GM23338 (cell line): ENCODE measurements around the gene RFC3.
A peak's percentile ranks its signal among the peaks of the same experiment; 100 is the strongest.

Experiments
- CREB1 ChIP-seq: fragments of 250-450 bp; sonication (Bioruptor Pico); IDR thresholded peaks from 2 replicates; pipeline ENCODE4 v1.5.0; 2020; ENCODE audit warnings: low read depth, mild to moderate bottlenecking, moderate library complexity
- ETS1 ChIP-seq: IDR thresholded peaks from 2 replicates; pipeline ENCODE4 v1.6.1; 2016; ENCODE audit warnings: antibody characterized with exemption
- EZH2 ChIP-seq: fragments of 200-600 bp; sonication (generic); IDR thresholded peaks from one replicate; pipeline ENCODE4 v1.8.0; 2017; ENCODE audit warnings: antibody characterized with exemption, mild to moderate bottlenecking, low read depth; ENCODE audit not compliant: unreplicated experiment
- EZH2phosphoT487 ChIP-seq: fragments of 200-600 bp; sonication (generic); IDR thresholded peaks from one replicate; pipeline ENCODE4 v1.8.1; 2018; ENCODE audit warnings: antibody characterized with exemption; ENCODE audit not compliant: unreplicated experiment
- JUNB ChIP-seq: IDR thresholded peaks from one replicate; pipeline ENCODE4 v1.6.1; 2016; ENCODE audit warnings: antibody characterized with exemption; ENCODE audit not compliant: unreplicated experiment
- NANOG ChIP-seq: IDR thresholded peaks from 2 replicates; pipeline ENCODE4 v1.6.1; 2016; ENCODE audit warnings: antibody characterized with exemption, borderline replicate concordance
- POLR2AphosphoS5 ChIP-seq: IDR thresholded peaks from 2 replicates; pipeline ENCODE4 v1.6.1; 2016; ENCODE audit warnings: antibody characterized with exemption, low read depth
- ZNF114 ChIP-seq: fragments of 250-450 bp; sonication (Bioruptor Pico); IDR thresholded peaks from 2 replicates; pipeline ENCODE4 v1.5.0; 2020; ENCODE audit warnings: mild to moderate bottlenecking, moderate library complexity
- TF ChIP-seq, protein P1 (sequence below), 2 experiments: fragments of 200-600 bp in 1 of 2; sonication (generic) in 1 of 2; conservative IDR thresholded peaks; 2 replicates each; pipeline versions ENCODE4 v1.5.1 to v1.6.1; 2016 to 2017; ENCODE audit warnings: antibody characterized with exemption in 2 of 2, low read depth in 2 of 2, mild to moderate bottlenecking in 2 of 2, moderate library complexity in 1 of 2
- TF ChIP-seq, protein P2 (sequence below): IDR thresholded peaks from one replicate; pipeline ENCODE4 v1.6.1; 2018; ENCODE audit warnings: antibody characterized with exemption; ENCODE audit not compliant: unreplicated experiment
- TF ChIP-seq, protein P3 (sequence below): fragments of 250-450 bp; sonication (Bioruptor Pico); IDR thresholded peaks from 2 replicates; pipeline ENCODE4 v1.5.0; 2020; ENCODE audit warnings: mild to moderate bottlenecking, moderate library complexity

DNA sequence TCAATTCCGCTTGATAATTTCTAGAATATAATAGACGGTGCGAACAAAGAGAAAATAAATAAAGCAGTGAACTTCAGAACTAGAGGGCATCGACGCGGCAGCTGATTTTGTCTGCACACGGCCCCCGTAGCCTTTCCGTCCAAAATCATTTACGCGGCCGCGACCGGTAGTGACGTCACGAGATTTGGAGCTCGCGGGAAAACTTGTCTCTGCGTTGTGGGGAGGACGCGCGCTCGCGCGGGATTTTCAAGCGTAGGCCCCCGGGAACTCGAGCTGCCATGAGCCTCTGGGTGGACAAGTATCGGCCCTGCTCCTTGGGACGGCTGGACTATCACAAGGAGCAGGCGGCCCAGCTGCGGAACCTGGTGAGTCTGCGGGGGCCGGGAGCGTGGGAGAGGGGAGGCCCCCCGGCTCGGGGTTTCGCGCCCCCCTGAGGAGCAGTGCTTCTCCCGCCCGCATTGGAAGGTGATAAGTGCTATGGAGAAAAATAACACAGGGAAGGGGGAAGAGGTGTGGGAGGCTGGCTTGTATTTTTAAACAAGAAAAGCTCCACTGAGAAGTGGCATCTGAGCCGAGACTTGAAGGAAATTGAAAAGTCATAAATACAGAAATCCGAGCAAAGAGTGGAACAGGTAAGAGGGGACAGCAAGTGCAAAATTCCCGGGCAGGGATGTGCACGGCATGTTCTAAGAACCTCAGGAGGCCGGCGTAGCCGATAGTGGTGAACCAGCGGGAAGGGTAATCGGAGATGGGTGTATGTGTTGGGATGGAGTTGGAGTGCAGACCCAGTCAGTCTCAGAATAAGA, at the start of gene RFC3:
- TF ChIP-seq, protein P1, sequence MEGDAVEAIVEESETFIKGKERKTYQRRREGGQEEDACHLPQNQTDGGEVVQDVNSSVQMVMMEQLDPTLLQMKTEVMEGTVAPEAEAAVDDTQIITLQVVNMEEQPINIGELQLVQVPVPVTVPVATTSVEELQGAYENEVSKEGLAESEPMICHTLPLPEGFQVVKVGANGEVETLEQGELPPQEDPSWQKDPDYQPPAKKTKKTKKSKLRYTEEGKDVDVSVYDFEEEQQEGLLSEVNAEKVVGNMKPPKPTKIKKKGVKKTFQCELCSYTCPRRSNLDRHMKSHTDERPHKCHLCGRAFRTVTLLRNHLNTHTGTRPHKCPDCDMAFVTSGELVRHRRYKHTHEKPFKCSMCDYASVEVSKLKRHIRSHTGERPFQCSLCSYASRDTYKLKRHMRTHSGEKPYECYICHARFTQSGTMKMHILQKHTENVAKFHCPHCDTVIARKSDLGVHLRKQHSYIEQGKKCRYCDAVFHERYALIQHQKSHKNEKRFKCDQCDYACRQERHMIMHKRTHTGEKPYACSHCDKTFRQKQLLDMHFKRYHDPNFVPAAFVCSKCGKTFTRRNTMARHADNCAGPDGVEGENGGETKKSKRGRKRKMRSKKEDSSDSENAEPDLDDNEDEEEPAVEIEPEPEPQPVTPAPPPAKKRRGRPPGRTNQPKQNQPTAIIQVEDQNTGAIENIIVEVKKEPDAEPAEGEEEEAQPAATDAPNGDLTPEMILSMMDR (conservative IDR thresholded peaks at IDR 0.05; ENCODE audit: low read depth in 2 of 2): no peak
- TF ChIP-seq EZH2phosphoT487 (no peak), CREB1 (CRISPR knock-in tag) (peak; percentile 99), POLR2AphosphoS5 (peak; percentile 69), EZH2 (no peak), ZNF114 (CRISPR knock-in tag) (0 out of 2 replicates have a peak, but pooled peaks have one; percentile 59), ETS1 (peak; percentile 37; the same call in 1 of the 2 replicates), JUNB (no peak), NANOG (no peak)
- TF ChIP-seq, protein P2, sequence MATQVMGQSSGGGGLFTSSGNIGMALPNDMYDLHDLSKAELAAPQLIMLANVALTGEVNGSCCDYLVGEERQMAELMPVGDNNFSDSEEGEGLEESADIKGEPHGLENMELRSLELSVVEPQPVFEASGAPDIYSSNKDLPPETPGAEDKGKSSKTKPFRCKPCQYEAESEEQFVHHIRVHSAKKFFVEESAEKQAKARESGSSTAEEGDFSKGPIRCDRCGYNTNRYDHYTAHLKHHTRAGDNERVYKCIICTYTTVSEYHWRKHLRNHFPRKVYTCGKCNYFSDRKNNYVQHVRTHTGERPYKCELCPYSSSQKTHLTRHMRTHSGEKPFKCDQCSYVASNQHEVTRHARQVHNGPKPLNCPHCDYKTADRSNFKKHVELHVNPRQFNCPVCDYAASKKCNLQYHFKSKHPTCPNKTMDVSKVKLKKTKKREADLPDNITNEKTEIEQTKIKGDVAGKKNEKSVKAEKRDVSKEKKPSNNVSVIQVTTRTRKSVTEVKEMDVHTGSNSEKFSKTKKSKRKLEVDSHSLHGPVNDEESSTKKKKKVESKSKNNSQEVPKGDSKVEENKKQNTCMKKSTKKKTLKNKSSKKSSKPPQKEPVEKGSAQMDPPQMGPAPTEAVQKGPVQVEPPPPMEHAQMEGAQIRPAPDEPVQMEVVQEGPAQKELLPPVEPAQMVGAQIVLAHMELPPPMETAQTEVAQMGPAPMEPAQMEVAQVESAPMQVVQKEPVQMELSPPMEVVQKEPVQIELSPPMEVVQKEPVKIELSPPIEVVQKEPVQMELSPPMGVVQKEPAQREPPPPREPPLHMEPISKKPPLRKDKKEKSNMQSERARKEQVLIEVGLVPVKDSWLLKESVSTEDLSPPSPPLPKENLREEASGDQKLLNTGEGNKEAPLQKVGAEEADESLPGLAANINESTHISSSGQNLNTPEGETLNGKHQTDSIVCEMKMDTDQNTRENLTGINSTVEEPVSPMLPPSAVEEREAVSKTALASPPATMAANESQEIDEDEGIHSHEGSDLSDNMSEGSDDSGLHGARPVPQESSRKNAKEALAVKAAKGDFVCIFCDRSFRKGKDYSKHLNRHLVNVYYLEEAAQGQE: no peak
- TF ChIP-seq, protein P3, sequence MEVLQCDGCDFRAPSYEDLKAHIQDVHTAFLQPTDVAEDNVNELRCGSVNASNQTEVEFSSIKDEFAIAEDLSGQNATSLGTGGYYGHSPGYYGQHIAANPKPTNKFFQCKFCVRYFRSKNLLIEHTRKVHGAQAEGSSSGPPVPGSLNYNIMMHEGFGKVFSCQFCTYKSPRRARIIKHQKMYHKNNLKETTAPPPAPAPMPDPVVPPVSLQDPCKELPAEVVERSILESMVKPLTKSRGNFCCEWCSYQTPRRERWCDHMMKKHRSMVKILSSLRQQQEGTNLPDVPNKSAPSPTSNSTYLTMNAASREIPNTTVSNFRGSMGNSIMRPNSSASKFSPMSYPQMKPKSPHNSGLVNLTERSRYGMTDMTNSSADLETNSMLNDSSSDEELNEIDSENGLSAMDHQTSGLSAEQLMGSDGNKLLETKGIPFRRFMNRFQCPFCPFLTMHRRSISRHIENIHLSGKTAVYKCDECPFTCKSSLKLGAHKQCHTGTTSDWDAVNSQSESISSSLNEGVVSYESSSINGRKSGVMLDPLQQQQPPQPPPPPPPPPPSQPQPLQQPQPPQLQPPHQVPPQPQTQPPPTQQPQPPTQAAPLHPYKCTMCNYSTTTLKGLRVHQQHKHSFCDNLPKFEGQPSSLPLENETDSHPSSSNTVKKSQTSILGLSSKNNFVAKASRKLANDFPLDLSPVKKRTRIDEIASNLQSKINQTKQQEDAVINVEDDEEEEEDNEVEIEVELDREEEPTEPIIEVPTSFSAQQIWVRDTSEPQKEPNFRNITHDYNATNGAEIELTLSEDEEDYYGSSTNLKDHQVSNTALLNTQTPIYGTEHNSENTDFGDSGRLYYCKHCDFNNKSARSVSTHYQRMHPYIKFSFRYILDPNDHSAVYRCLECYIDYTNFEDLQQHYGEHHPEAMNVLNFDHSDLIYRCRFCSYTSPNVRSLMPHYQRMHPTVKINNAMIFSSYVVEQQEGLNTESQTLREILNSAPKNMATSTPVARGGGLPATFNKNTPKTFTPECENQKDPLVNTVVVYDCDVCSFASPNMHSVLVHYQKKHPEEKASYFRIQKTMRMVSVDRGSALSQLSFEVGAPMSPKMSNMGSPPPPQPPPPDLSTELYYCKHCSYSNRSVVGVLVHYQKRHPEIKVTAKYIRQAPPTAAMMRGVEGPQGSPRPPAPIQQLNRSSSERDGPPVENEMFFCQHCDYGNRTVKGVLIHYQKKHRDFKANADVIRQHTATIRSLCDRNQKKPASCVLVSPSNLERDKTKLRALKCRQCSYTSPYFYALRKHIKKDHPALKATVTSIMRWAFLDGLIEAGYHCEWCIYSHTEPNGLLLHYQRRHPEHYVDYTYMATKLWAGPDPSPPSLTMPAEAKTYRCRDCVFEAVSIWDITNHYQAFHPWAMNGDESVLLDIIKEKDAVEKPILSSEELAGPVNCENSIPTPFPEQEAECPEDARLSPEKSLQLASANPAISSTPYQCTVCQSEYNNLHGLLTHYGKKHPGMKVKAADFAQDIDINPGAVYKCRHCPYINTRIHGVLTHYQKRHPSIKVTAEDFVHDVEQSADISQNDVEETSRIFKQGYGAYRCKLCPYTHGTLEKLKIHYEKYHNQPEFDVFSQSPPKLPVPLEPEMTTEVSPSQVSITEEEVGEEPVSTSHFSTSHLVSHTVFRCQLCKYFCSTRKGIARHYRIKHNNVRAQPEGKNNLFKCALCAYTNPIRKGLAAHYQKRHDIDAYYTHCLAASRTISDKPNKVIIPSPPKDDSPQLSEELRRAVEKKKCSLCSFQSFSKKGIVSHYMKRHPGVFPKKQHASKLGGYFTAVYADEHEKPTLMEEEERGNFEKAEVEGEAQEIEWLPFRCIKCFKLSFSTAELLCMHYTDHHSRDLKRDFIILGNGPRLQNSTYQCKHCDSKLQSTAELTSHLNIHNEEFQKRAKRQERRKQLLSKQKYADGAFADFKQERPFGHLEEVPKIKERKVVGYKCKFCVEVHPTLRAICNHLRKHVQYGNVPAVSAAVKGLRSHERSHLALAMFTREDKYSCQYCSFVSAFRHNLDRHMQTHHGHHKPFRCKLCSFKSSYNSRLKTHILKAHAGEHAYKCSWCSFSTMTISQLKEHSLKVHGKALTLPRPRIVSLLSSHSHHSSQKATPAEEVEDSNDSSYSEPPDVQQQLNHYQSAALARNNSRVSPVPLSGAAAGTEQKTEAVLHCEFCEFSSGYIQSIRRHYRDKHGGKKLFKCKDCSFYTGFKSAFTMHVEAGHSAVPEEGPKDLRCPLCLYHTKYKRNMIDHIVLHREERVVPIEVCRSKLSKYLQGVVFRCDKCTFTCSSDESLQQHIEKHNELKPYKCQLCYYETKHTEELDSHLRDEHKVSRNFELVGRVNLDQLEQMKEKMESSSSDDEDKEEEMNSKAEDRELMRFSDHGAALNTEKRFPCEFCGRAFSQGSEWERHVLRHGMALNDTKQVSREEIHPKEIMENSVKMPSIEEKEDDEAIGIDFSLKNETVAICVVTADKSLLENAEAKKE (CRISPR knock-in tag): 0 out of 2 replicates have a peak, but pooled peaks have one; percentile 11
